Suprapubic skin (tissue), 4 donors: Measurements from ENCODE around the gene REPS2. TPM values are rescaled to one million over a fixed set of nuclear protein-coding genes. Genes with fewer than 3 reads are reported as not detected.

Experiments used
- DNase-seq, 2 donors: peaks; one replicate each; pipeline ENCODE4 v3.0.0-alpha.2; 2019; ENCODE audit warnings: low spot score in 2 of 2
- H3K27ac ChIP-seq: fragments of 200-600 bp; sonication (generic); one replicate; pipeline ENCODE4 v1.5.1; 2019
- H3K27me3 ChIP-seq: fragments of 200-600 bp; sonication (generic); one replicate; pipeline ENCODE4 v1.5.1; 2019
- H3K36me3 ChIP-seq: fragments of 200-600 bp; sonication (generic); one replicate; pipeline ENCODE4 v1.5.1; 2019
- H3K4me1 ChIP-seq: fragments of 200-600 bp; sonication (generic); one replicate; pipeline ENCODE4 v1.5.1; 2019
- H3K4me3 ChIP-seq: fragments of 200-600 bp; sonication (generic); one replicate; pipeline ENCODE4 v1.5.1; 2019; ENCODE audit warnings: mild to moderate bottlenecking
- H3K9me3 ChIP-seq: fragments of 200-600 bp; sonication (generic); one replicate; pipeline ENCODE4 v1.5.1; 2019
- CTCF ChIP-seq, 2 donors: fragments of 200-600 bp in 1 of 2; fragments of 450-650 bp in 1 of 2; sonication (generic) in 1 of 2; IDR thresholded peaks; one replicate each; pipeline ENCODE4 v1.5.1; 2016 to 2019; ENCODE audit warnings: antibody characterized with exemption in 2 of 2, mild to moderate bottlenecking in 1 of 2, moderate library complexity in 1 of 2
- EP300 ChIP-seq: sonication (generic); formaldehyde crosslinking; IDR thresholded peaks from one replicate; pipeline ENCODE4 v1.6.1; 2017; ENCODE audit warnings: antibody characterized with exemption
- POLR2A ChIP-seq, 2 donors: fragments of 450-650 bp; IDR thresholded peaks; one replicate each; pipeline ENCODE4 v1.6.1; 2017; ENCODE audit warnings: antibody characterized with exemption in 2 of 2, mild to moderate bottlenecking in 2 of 2, moderate library complexity in 2 of 2
- POLR2AphosphoS5 ChIP-seq, 3 donors: sonication (generic); formaldehyde crosslinking; IDR thresholded peaks; one replicate each; pipeline ENCODE4 v1.6.1; 2017; ENCODE audit warnings: antibody characterized with exemption in 3 of 3
- WGBS: methylation state at CpG from one replicate; pipeline ENCODE4 v1.1.5; 2018; 5-methylcytosine and 5-hydroxymethylcytosine counted together
- total RNA-seq, 4 donors: library from RNA; depleted of rRNA; stranded (reverse); fragments of >200 nt; gene quantifications; one replicate each; pipeline ENCODE4 v1.1.0, GENCODE V29; 2016

REPS2 gene
- total RNA-seq, 4 donors from 2014 or later = 6.2 to 10.9 (median 8.6) TPM

- H3K27me3 ChIP-seq = no peaks in the 10 kb centered on the region
- WGBS = 80% methylated on average over 2 of the region's 2 CpGs
- H3K27ac ChIP-seq = no peak overlapping the region
- DNase-seq = no peak
- H3K9me3 ChIP-seq = no peaks in the 10 kb centered on the region
- H3K36me3 ChIP-seq = no peaks in the 10 kb centered on the region
- TF ChIP-seq POLR2AphosphoS5 (IDR thresholded peaks at IDR 0.05) = no peak
- TF ChIP-seq CTCF (IDR thresholded peaks at IDR 0.05) = no peak
- TF ChIP-seq POLR2A (IDR thresholded peaks at IDR 0.05) = no peak
- TF ChIP-seq EP300 = no peak
- no peak overlapping the region for H3K4me3 ChIP-seq
- no peaks in the 10 kb centered on the region for H3K4me1 ChIP-seq
Observed at GRCh38 chrX:16997313-16997712, 50.9 kb downstream of the REPS2 start.

- Histone ChIP-seq H3K27me3 (no peaks in the 10 kb centered on the region), H3K4me3 (no peak overlapping the region), H3K4me1 (no peaks in the 10 kb centered on the region), H3K36me3 (no peaks in the 10 kb centered on the region), H3K9me3 (no peaks in the 10 kb centered on the region), H3K27ac (no peak overlapping the region)
- no peak for DNase-seq
- no peak for TF ChIP-seq CTCF (IDR thresholded peaks at IDR 0.05)
- no peak for TF ChIP-seq EP300
- TF ChIP-seq POLR2AphosphoS5 (IDR thresholded peaks at IDR 0.05) = no peak
- TF ChIP-seq POLR2A (IDR thresholded peaks at IDR 0.05) = no peak
Observed at GRCh38 chrX:16999275-16999674, 52.8 kb downstream of the REPS2 start.

GRCh38 chrX:17000751-17001150 is 54.3 kb downstream of the REPS2 start:
- 81% methylated on average over 2 of the region's 2 CpGs for WGBS
- TF ChIP-seq POLR2A (IDR thresholded peaks at IDR 0.05) (no peak), POLR2AphosphoS5 (IDR thresholded peaks at IDR 0.05) (no peak), EP300 (no peak), CTCF (IDR thresholded peaks at IDR 0.05) (no peak)
- H3K27ac ChIP-seq = no peak overlapping the region

GRCh38 chrX:17005712-17006368 is 59.4 kb downstream of the REPS2 start:
- TF ChIP-seq POLR2AphosphoS5 (IDR thresholded peaks at IDR 0.05) (no peak), POLR2A (IDR thresholded peaks at IDR 0.05) (no peak), EP300 (no peak)
- Histone ChIP-seq H3K9me3 (no peaks in the 10 kb centered on the region), H3K27me3 (no peaks in the 10 kb centered on the region), H3K4me3 (no peak overlapping the region), H3K4me1 (no peaks in the 10 kb centered on the region), H3K36me3 (no peaks in the 10 kb centered on the region), H3K27ac (no peak overlapping the region)
- DNase-seq = no peak
- WGBS = 92% methylated on average over 3 of the region's 3 CpGs

More at GRCh38 chrX:17000751-17001150, 54.3 kb downstream of the REPS2 start:
- Histone ChIP-seq H3K9me3 (no peaks in the 10 kb centered on the region), H3K4me3 (no peak overlapping the region), H3K36me3 (no peaks in the 10 kb centered on the region), H3K4me1 (no peaks in the 10 kb centered on the region), H3K27me3 (no peaks in the 10 kb centered on the region)
- no peak for DNase-seq

GRCh38 chrX:17007134-17007768 is 60.8 kb downstream of the REPS2 start:
- WGBS = 55% methylated on average over 8 of the region's 8 CpGs
- no peaks in the 10 kb centered on the region for H3K36me3 ChIP-seq
- DNase-seq = no peak
- H3K4me3 ChIP-seq = no peak overlapping the region
- no peaks in the 10 kb centered on the region for H3K9me3 ChIP-seq
- no peaks in the 10 kb centered on the region for H3K4me1 ChIP-seq
- H3K27ac ChIP-seq = no peak overlapping the region
- H3K27me3 ChIP-seq = no peaks in the 10 kb centered on the region
- no peak for TF ChIP-seq POLR2A (IDR thresholded peaks at IDR 0.05)
- TF ChIP-seq POLR2AphosphoS5 (IDR thresholded peaks at IDR 0.05) = no peak
- no peak for TF ChIP-seq EP300
- no peak for TF ChIP-seq CTCF (IDR thresholded peaks at IDR 0.05)
